ENCODE results near the gene KHDC4.

DNA sequence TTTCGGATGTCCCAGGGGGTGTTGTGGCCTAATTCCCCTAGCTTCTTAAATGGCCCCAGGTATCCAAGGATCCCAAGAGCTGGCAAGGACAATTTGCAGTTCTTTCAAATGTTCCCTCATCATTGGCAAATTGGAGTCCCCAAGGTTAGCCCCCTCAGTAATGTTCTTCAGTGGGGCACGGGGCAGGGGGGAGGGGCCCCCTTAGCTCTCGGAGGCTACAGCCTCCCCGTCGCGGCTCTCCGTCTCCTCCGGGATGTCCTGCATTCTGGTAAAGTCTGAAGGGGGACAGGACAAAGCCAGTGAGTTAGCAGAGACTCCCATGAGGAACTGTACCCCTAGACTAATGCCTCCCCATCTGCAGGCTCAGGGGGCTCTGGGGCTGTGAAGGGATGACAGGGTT lies 13.5 kb upstream of the KHDC4 start:
- TF ChIP-seq, protein P1, sequence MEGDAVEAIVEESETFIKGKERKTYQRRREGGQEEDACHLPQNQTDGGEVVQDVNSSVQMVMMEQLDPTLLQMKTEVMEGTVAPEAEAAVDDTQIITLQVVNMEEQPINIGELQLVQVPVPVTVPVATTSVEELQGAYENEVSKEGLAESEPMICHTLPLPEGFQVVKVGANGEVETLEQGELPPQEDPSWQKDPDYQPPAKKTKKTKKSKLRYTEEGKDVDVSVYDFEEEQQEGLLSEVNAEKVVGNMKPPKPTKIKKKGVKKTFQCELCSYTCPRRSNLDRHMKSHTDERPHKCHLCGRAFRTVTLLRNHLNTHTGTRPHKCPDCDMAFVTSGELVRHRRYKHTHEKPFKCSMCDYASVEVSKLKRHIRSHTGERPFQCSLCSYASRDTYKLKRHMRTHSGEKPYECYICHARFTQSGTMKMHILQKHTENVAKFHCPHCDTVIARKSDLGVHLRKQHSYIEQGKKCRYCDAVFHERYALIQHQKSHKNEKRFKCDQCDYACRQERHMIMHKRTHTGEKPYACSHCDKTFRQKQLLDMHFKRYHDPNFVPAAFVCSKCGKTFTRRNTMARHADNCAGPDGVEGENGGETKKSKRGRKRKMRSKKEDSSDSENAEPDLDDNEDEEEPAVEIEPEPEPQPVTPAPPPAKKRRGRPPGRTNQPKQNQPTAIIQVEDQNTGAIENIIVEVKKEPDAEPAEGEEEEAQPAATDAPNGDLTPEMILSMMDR (conservative IDR thresholded peaks at IDR 0.05; ENCODE audit: low read depth in 2 of 2): no peak
- TF ChIP-seq JUNB (IDR thresholded peaks at IDR 0.05; ENCODE audit: unreplicated experiment) (no peak), ZNF331 (CRISPR knock-in tag; IDR thresholded peaks at IDR 0.05; ENCODE audit: low read depth) (no peak)

Measured in GM23338 (cell line).